Measurements from ENCODE around the gene KRT6C. TPM values are rescaled to one million over a fixed set of nuclear protein-coding genes. Genes with fewer than 3 reads are reported as not detected.
A peak's percentile ranks its signal among the peaks of the same experiment; 100 is the strongest.

Gene KRT6C
- total RNA-seq, 4 donors from 2014 or later, result 99.0 to 3,532 (median 1,742) TPM

DNA sequence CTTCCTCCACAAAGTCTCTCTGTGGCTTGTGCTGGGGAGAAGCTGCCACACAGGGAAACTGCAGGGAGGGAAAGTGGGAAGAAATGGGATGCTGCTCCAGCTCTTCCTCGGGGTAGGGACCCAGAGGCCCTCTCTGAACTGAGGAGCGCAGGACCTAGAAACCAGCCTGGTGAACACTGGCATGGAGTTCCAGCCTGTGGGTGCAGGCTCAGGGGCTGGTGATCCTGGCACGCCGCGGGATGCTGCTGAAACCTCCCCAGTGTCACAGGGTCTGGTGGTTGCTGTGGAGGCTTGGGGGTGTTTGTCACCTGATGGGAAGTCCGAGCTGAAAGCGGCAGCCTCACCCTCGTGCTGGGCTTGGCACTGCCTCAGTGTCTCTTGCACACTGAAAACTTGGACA is 34.2 kb downstream of the KRT6C start:
- WGBS, 2 donors, result 61 to 72% methylated on average over 2 to 3 of the region's 8 CpGs
- no peak for TF ChIP-seq POLR2A (IDR thresholded peaks at IDR 0.05)
- TF ChIP-seq, protein P1, sequence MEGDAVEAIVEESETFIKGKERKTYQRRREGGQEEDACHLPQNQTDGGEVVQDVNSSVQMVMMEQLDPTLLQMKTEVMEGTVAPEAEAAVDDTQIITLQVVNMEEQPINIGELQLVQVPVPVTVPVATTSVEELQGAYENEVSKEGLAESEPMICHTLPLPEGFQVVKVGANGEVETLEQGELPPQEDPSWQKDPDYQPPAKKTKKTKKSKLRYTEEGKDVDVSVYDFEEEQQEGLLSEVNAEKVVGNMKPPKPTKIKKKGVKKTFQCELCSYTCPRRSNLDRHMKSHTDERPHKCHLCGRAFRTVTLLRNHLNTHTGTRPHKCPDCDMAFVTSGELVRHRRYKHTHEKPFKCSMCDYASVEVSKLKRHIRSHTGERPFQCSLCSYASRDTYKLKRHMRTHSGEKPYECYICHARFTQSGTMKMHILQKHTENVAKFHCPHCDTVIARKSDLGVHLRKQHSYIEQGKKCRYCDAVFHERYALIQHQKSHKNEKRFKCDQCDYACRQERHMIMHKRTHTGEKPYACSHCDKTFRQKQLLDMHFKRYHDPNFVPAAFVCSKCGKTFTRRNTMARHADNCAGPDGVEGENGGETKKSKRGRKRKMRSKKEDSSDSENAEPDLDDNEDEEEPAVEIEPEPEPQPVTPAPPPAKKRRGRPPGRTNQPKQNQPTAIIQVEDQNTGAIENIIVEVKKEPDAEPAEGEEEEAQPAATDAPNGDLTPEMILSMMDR (IDR thresholded peaks at IDR 0.05), result no peak

DNA sequence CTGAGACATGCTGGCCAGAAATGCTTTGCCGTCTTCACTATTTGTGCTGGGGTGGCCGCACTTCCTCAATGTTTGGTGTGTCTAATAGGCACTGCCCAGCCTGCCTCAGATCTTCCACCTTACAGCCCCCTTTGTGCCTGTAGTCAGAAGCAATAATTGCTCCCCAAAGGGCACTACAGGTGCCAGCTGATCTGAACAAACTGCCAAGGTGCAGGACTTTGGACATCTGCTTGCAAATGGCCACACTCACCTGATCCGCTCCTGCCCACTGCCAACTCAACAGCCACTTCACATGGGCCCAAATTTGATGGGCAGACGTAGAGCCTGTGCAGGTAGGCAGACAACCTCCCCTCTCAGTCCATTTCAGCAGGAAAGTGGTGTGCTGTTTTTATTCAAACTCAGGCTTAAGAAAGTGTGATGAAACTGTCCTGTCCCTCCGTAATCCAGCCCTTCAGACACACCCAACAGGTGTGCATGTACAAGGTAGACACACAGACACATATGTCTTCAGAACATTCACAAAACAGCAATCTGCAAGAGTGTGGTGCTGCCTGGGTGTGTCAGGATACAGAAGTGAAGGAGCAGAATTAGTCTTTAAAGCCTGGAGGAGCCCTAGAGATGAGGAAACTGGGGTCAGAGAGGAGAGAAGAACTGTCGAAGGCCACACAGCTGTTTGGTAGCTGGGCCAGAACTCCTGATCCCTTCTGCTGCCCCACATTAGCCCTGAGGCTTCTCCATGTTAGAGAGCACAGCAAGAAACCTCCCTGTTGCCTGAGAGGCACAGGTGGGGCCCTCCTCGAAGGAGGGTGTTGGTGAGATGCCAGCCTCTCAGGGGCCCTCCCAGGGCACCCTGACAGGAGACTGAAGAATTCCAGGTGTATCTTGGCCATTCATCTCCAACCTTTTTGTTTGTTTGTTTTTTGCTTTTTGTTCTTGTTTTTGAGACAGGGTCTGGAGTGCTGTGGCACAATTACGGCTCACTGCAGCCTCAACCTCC is 35.0 kb downstream of the KRT6C start:
- Histone ChIP-seq H3K27me3 (no peaks in the 10 kb centered on the region), H3K36me3 (no peaks in the 10 kb centered on the region), H3K4me3 (no peak overlapping the region), H3K27ac (peak overlapping the region in 3 of 4 donors; percentile 35 to 60 (median 55)), H3K4me1 (peaks cover 27 to 77% (median 38%) of the 10 kb centered on the region in 3 donors), H3K9me3 (no peaks in the 10 kb centered on the region)
- TF ChIP-seq, protein P1 (IDR thresholded peaks at IDR 0.05), result no peak
- TF ChIP-seq POLR2A (IDR thresholded peaks at IDR 0.05), result no peak
- no peak for DNase-seq
- intact Hi-C loops (cut with DNase I), result no loop called here
- 67 to 72% methylated on average over 6 to 7 of the region's 8 CpGs for WGBS, 2 donors

More for the DNA sequence above, 34.2 kb downstream of the KRT6C start:
- Histone ChIP-seq H3K9me3 (no peaks in the 10 kb centered on the region), H3K4me3 (no peak overlapping the region), H3K27ac (peak overlapping the region in 2 of 4 donors; percentile 55 to 60), H3K36me3 (no peaks in the 10 kb centered on the region), H3K4me1 (peaks cover 30 to 83% (median 38%) of the 10 kb centered on the region in 3 donors), H3K27me3 (peaks cover 0 to 4% (median 0%) of the 10 kb centered on the region in 4 donors)
- DNase-seq, result no peak
- intact Hi-C loops (cut with DNase I), result no loop called here

DNA sequence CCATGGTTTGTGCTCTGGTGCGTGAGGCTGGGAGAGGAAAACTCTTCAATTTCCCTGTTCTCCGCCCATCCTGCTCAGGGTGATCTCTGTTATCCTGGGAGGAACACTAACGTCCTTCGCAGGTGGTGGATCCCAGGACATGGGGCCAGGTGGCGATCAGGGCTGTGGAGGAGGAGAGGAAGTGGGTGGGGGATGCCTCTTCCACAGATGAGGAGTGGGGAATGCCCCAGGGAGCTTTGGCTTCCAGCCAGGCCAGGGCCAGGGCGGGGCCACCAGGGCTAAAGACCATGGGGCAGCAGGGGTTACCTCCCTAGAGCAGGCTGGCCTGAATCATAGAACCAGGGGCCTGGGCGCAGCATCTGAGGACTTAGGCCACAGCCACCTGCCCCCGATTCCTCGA is 36.1 kb downstream of the KRT6C start:
- Histone ChIP-seq H3K36me3 (no peaks in the 10 kb centered on the region), H3K9me3 (no peaks in the 10 kb centered on the region), H3K27ac (peak overlapping the region in 1 of 4 donors; percentile 57), H3K4me1 (peaks cover 27 to 73% (median 34%) of the 10 kb centered on the region in 3 donors), H3K27me3 (peaks cover 0 to 9% (median 0%) of the 10 kb centered on the region in 4 donors), H3K4me3 (no peak overlapping the region)
- DNase-seq, result no peak
- intact Hi-C loops (cut with DNase I), result no loop called here
- no peak for TF ChIP-seq POLR2A (IDR thresholded peaks at IDR 0.05)
- TF ChIP-seq, protein P1 (IDR thresholded peaks at IDR 0.05), result no peak
- 60 to 90% methylated on average over 2 to 5 of the region's 9 CpGs for WGBS, 2 donors

DNA sequence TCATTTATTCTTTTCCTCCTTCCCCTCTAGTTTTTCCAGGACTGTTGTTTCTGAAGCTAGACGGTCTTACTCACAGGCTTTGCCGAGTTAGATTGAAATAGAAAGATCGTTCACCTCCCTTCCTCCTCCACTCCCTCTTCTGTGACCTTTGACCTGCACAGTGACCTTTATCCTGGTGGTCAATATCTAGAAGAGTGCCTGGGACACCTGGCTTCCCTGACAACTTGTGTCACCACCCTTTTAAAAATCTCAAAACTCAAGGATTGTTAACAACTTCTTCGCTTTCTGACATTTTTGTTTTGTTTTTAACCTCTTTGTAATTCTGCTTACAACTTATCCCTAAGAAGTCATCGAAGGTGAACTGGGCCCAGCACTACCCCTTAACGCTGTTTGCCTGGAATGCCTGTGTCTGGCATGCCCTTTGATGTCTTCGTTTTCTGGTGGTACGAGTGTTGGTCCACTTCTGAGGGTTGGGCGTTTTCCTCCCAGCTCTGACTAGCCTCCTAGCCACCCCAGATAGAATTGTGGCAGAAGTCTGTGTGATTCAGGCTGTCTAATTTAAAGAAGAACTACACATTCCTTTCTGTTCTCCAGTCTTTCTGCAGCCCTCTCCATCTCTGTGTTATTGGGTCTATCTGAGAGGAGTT is 36.7 kb downstream of the KRT6C start:
- H3K27ac ChIP-seq, result peak overlapping the region; percentile 43 to 61 (median 53)
- H3K4me1 ChIP-seq, result peaks cover 27 to 70% (median 34%) of the 10 kb centered on the region in 3 donors
- TF ChIP-seq, protein P1 (IDR thresholded peaks at IDR 0.05), result no peak
- no peak for TF ChIP-seq POLR2A (IDR thresholded peaks at IDR 0.05)
- WGBS, 2 donors, result 56 to 60% methylated on average over 9 of the region's 9 CpGs
- no peaks in the 10 kb centered on the region for H3K9me3 ChIP-seq
- DNase-seq, result no peak
- intact Hi-C loops (cut with DNase I), result no loop called here
- H3K4me3 ChIP-seq, result no peak overlapping the region
- peaks cover 0 to 11% (median 0%) of the 10 kb centered on the region in 4 donors for H3K27me3 ChIP-seq
- no peaks in the 10 kb centered on the region for H3K36me3 ChIP-seq

Measured in esophagus squamous epithelium (tissue), 5 donors.